Activated CD8-positive, alpha-beta T cell treated with anti-CD3 and anti-CD28 coated beads for 36 hours (primary cell): ENCODE data around the gene C1orf56. TPM values are rescaled to one million over a fixed set of nuclear protein-coding genes. Genes with fewer than 3 reads are reported as not detected.
A peak's percentile ranks its signal among the peaks of the same experiment; 100 is the strongest.

Experiments used
- ATAC-seq: fragments of 200-7000 bp; cut with Tn5 transposase; one replicate; pipeline ENCODE4 v1.10.0; 2021; ENCODE audit warnings: mild to moderate bottlenecking, moderate library complexity
- CTCF ChIA-PET: fragments of 350-600 bp; sonication (Branson Sonifier 250); formaldehyde crosslinking; loops from one replicate; lab custom pipeline; 2021; ENCODE audit warnings: antibody characterized with exemption; lab: Charles Lee
- POLR2A ChIA-PET: fragments of 350-600 bp; sonication (Branson Sonifier 250); formaldehyde crosslinking; loops from one replicate; lab custom pipeline; 2021; ENCODE audit warnings: antibody characterized with exemption; lab: Charles Lee
- DNase-seq: peaks from one replicate; pipeline ENCODE4 v3.0.0-alpha.2; 2020
- H3K27ac Mint-ChIP-seq: one replicate; pipeline ENCODE4 v1.8.0; 2021; ENCODE audit warnings: mild to moderate bottlenecking, mixed read lengths
- H3K27me3 Mint-ChIP-seq: one replicate; pipeline ENCODE4 v1.8.0; 2021; ENCODE audit warnings: mixed read lengths
- H3K36me3 Mint-ChIP-seq: one replicate; pipeline ENCODE4 v1.8.0; 2021; ENCODE audit warnings: low read depth, mixed read lengths
- H3K4me1 Mint-ChIP-seq: one replicate; pipeline ENCODE4 v1.8.0; 2021; ENCODE audit warnings: low read depth, mixed read lengths
- H3K4me3 Mint-ChIP-seq: one replicate; pipeline ENCODE4 v1.8.0; 2021; ENCODE audit warnings: mild to moderate bottlenecking, moderate library complexity, mixed read lengths
- H3K9me3 Mint-ChIP-seq: one replicate; pipeline ENCODE4 v1.8.0; 2021; ENCODE audit warnings: mixed read lengths
- intact Hi-C: fragments of 100-400 bp; cut with micrococcal nuclease; formaldehyde crosslinking; loops from one replicate; pipeline ENCODE4 v1.10.0; 2022
- total RNA-seq, 2 experiments: library from RNA; stranded (reverse); gene quantifications; one replicate each; pipeline ENCODE4 v1.2.3, GENCODE V29; 2021
- TF ChIP-seq, protein P1 (sequence below): fragments of 200-600 bp; IDR thresholded peaks from one replicate; pipeline ENCODE4 v1.8.0; 2022; ENCODE audit warnings: antibody characterized with exemption, mild to moderate bottlenecking

C1orf56 gene, protein sequence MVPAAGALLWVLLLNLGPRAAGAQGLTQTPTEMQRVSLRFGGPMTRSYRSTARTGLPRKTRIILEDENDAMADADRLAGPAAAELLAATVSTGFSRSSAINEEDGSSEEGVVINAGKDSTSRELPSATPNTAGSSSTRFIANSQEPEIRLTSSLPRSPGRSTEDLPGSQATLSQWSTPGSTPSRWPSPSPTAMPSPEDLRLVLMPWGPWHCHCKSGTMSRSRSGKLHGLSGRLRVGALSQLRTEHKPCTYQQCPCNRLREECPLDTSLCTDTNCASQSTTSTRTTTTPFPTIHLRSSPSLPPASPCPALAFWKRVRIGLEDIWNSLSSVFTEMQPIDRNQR
- 1 to 10 TPM; 1.4 to 1.9 TPM for total RNA-seq

DNA sequence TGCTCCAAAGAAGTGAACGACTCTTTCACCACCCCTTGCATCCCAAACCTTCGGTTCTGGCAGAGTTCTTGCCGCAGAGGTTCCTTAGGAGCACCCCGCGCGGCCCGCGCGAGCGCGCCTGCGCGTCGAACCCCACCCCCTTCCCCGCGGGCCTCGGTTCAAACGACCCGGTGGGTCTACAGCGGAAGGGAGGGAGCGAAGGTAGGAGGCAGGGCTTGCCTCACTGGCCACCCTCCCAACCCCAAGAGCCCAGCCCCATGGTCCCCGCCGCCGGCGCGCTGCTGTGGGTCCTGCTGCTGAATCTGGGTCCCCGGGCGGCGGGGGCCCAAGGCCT lies at the start of gene C1orf56:
Gene C1orf56, plus strand, starts transcription at position 161 of the 334 bp plus-strand sequence. Its CDS starts 97 bp downstream, at position 258.
- CTCF ChIA-PET, result interaction anchor here (0.8 to 6.5 kb wide), 13 partner anchors 10 to 109 kb away, joined by 3 to 56 read pairs (median 4); partner anchors contain the start of genes BNIPL, CDC42SE1, MLLT11 and TNFAIP8L2

DNA sequence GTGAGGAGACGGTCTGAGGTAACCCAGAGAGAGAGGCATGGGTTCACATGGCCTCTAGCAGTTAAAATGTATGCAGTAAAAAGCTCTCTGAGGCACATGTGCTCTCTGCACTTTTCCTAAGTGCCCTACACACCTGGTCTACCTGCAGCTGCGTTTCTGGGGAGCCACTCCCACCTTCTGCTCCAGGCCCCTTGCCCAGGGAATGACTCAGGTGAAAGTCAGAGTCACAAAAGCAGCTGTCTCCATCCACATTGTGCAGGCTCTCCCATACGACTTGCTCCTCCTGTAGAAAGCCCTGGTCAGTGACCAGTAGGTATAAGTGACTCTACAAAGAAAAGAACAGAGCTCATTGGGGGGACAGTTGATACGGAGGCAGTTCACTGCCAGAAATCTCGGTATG lies 49.6 kb upstream of the C1orf56 start:
- ChIA-PET POLR2A (interaction anchor here (0.7 to 2.0 kb wide), 3 partner anchors 8 to 71 kb away, joined by 3 to 12 read pairs (median 4); partner anchors contain the start of genes MINDY1 and SETDB1), CTCF (interaction anchor here (0.9 to 7.7 kb wide), 6 partner anchors 7 to 159 kb away, joined by 3 to 103 read pairs (median 6); partner anchors contain the start of genes ANXA9, MINDY1 and TNFAIP8L2)
- Mint-ChIP-seq H3K4me3 (no peak overlapping the region), H3K27me3 (no peaks in the 10 kb centered on the region), H3K4me1 (peaks cover 28% of the 10 kb centered on the region), H3K9me3 (no peaks in the 10 kb centered on the region), H3K27ac (no peak overlapping the region), H3K36me3 (peaks cover 2% of the 10 kb centered on the region)
- no peak for DNase-seq
- intact Hi-C loops, result no loop called here
- TF ChIP-seq, protein P1, sequence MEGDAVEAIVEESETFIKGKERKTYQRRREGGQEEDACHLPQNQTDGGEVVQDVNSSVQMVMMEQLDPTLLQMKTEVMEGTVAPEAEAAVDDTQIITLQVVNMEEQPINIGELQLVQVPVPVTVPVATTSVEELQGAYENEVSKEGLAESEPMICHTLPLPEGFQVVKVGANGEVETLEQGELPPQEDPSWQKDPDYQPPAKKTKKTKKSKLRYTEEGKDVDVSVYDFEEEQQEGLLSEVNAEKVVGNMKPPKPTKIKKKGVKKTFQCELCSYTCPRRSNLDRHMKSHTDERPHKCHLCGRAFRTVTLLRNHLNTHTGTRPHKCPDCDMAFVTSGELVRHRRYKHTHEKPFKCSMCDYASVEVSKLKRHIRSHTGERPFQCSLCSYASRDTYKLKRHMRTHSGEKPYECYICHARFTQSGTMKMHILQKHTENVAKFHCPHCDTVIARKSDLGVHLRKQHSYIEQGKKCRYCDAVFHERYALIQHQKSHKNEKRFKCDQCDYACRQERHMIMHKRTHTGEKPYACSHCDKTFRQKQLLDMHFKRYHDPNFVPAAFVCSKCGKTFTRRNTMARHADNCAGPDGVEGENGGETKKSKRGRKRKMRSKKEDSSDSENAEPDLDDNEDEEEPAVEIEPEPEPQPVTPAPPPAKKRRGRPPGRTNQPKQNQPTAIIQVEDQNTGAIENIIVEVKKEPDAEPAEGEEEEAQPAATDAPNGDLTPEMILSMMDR, result no peak
- no peak for ATAC-seq

More for the DNA sequence above, at the start of gene C1orf56:
- intact Hi-C loops, result no loop called here
- Mint-ChIP-seq H3K36me3 (peaks cover 24% of the 10 kb centered on the region), H3K27ac (peak within 1 kb of the TSS; percentile 82), H3K27me3 (no peaks in the 10 kb centered on the region), H3K4me1 (peaks cover 52% of the 10 kb centered on the region), H3K9me3 (no peaks in the 10 kb centered on the region), H3K4me3 (peak within 1 kb of the TSS; percentile 83)
- ATAC-seq (peak; percentile 74), DNase-seq (peak; percentile 62)
- TF ChIP-seq, protein P1, result no peak
- POLR2A ChIA-PET, result interaction anchor here (1.2 to 4.0 kb wide), 6 partner anchors 9 to 109 kb away, joined by 4 to 22 read pairs (median 6); partner anchors contain the start of genes CDC42SE1, MLLT11 and TNFAIP8L2

DNA sequence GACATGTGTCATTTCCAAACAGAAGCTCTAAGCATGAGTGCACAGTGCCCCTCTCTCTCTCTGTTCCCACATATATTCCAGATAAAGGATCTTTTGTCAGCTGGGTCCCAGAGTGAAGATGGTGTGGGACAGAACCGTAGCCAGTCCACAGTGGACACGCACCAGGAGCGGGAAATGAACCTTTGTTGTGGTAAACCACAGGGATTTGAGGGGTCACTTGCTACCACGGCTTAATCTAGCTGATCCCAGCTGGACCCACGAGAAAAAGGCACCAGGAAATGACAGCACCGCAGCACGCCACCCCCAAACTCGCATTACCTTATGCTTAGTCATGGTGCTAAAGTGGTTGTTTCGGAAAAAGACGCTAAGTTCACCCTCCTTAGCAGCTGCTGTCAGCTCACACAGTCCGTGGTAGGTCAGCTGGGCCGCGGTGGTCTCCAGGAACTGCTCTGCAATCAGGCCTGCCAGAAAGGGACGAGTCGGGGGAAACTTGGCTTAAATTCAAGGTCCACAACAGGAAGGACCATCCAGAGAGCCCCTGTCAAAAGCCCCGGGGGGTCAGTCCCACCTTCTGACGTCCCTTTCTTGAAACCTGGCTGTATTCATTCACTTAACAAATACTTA lies 48.4 kb upstream of the C1orf56 start:
- H3K4me1 Mint-ChIP-seq, result peaks cover 38% of the 10 kb centered on the region
- TF ChIP-seq, protein P1, result no peak
- DNase-seq, result peak; percentile 67
- H3K9me3 Mint-ChIP-seq, result no peaks in the 10 kb centered on the region
- H3K36me3 Mint-ChIP-seq, result peaks cover 2% of the 10 kb centered on the region
- ATAC-seq, result peak; percentile 76
- H3K27ac Mint-ChIP-seq, result no peak overlapping the region
- ChIA-PET CTCF (interaction anchor here (1.0 to 7.7 kb wide), 6 partner anchors 20 to 466 kb away, joined by 3 to 103 read pairs (median 4); partner anchors contain the start of gene ANXA9), POLR2A (interaction anchor here (0.6 to 1.4 kb wide), 4 partner anchors 12 to 49 kb away, joined by 3 to 4 read pairs (median 3); no protein-coding TSS in a partner anchor)
- H3K4me3 Mint-ChIP-seq, result no peak overlapping the region
- intact Hi-C loops, result no loop called here
- no peaks in the 10 kb centered on the region for H3K27me3 Mint-ChIP-seq

DNA sequence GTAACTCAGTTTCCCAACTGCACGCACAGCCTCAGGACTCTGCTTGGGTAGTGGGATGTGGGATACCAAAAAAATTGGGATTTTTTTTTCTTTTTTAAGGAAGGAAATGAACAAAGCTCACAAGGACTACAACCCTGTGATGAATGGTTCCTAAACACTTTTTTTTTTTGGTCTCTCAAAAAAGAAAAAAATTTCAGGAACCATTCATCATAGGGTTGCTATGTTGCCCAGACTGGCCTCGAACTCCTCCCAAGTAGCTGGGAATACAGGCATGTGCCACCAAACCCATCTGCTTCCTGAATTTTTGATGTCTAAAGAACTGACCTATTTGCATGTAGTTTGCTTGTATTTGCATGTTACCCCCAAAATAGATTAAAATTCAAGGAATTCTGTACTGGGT lies 47.6 kb upstream of the C1orf56 start:
- ChIA-PET POLR2A (interaction anchor here (0.6 to 1.4 kb wide), 3 partner anchors 11 to 48 kb away, joined by 3 to 4 read pairs (median 3); no protein-coding TSS in a partner anchor), CTCF (interaction anchor here (1.0 to 7.7 kb wide), 6 partner anchors 15 to 467 kb away, joined by 3 to 103 read pairs (median 4); partner anchors contain the start of gene ANXA9)
- Mint-ChIP-seq H3K4me1 (peaks cover 44% of the 10 kb centered on the region), H3K36me3 (peaks cover 2% of the 10 kb centered on the region), H3K4me3 (no peak overlapping the region), H3K27me3 (no peaks in the 10 kb centered on the region), H3K27ac (peak overlapping the region; percentile 20), H3K9me3 (no peaks in the 10 kb centered on the region)
- DNase-seq, result no peak
- intact Hi-C loops, result no loop called here
- TF ChIP-seq, protein P1, result no peak
- ATAC-seq, result no peak
